CD4-positive, alpha-beta T cell (primary cell): ENCODE results near the gene NAB2. TPM values are rescaled to one million over a fixed set of nuclear protein-coding genes. Genes with fewer than 3 reads are reported as not detected.

Experiments used
- ATAC-seq: fragments of 200-7000 bp; cut with Tn5 transposase; one replicate; pipeline ENCODE4 v1.10.0; 2022; ENCODE audit warnings: mild to moderate bottlenecking; ENCODE audit not compliant: poor library complexity
- CTCF ChIA-PET: fragments of 350-600 bp; sonication (Branson Sonifier 250); formaldehyde crosslinking; loops from one replicate; lab custom pipeline; 2021; ENCODE audit warnings: antibody characterized with exemption, inconsistent platforms; lab: Charles Lee
- POLR2A ChIA-PET: fragments of 350-600 bp; sonication (Branson Sonifier 250); formaldehyde crosslinking; loops from one replicate; lab custom pipeline; 2021; ENCODE audit warnings: antibody characterized with exemption, inconsistent platforms; lab: Charles Lee
- DNase-seq, 14 experiments: peaks; one replicate each; pipeline ENCODE4 v3.0.0-alpha.2; 2013 to 2020; ENCODE audit warnings: mixed read lengths in 2 of 14
- H3K27ac ChIP-seq, 2 donors: one replicate each; pipeline versions ENCODE4 v1.5.1 to v1.7.0; 2013; ENCODE audit warnings: low read length in 2 of 2, low read depth in 1 of 2, mild to moderate bottlenecking in 1 of 2
- H3K27me3 ChIP-seq, 2 experiments: 1 replicate in 1 of 2; 2 replicates in 1 of 2; pipeline versions ENCODE4 v1.6.1 to v1.7.0; 2013; ENCODE audit warnings: low read length in 2 of 2, control low read depth in 1 of 2, mild to moderate bottlenecking in 1 of 2, moderate library complexity in 1 of 2; ENCODE audit not compliant: insufficient read depth in 2 of 2, control insufficient read depth in 1 of 2
- H3K36me3 ChIP-seq: one replicate; pipeline ENCODE4 v1.6.1; 2013; ENCODE audit warnings: low read length, control low read depth; ENCODE audit not compliant: insufficient read depth
- H3K4me1 ChIP-seq: one replicate; pipeline ENCODE4 v1.6.1; 2013; ENCODE audit warnings: low read length, control low read depth; ENCODE audit not compliant: insufficient read depth
- H3K4me3 ChIP-seq: one replicate; pipeline ENCODE4 v1.5.1; 2013; ENCODE audit warnings: mild to moderate bottlenecking, low read length, moderate library complexity
- H3K9me3 ChIP-seq, 2 experiments: 1 replicate in 1 of 2; 2 replicates in 1 of 2; pipeline versions ENCODE4 v1.6.1 to v1.7.0; 2013; ENCODE audit warnings: low read length in 2 of 2, mild to moderate bottlenecking in 2 of 2, control low read depth in 1 of 2, moderate library complexity in 1 of 2; ENCODE audit not compliant: control insufficient read depth in 1 of 2, insufficient read depth in 1 of 2
- H3K27ac Mint-ChIP-seq: one replicate; pipeline ENCODE4 v1.8.0; 2020; ENCODE audit warnings: mixed read lengths
- H3K27me3 Mint-ChIP-seq: one replicate; pipeline ENCODE4 v1.8.0; 2021; ENCODE audit warnings: mixed read lengths
- H3K36me3 Mint-ChIP-seq: one replicate; pipeline ENCODE4 v1.8.0; 2021; ENCODE audit warnings: low read depth, mixed read lengths
- H3K4me1 Mint-ChIP-seq: one replicate; pipeline ENCODE4 v1.8.0; 2021; ENCODE audit warnings: low read depth, mixed read lengths
- H3K4me3 Mint-ChIP-seq: one replicate; pipeline ENCODE4 v1.8.0; 2020; ENCODE audit warnings: mild to moderate bottlenecking, mixed read lengths
- H3K9me3 Mint-ChIP-seq: one replicate; pipeline ENCODE4 v1.8.0; 2020; ENCODE audit warnings: mixed read lengths
- CTCF ChIP-seq: fragments of 200-600 bp; IDR thresholded peaks from one replicate; pipeline ENCODE4 v1.8.0; 2022; ENCODE audit warnings: antibody characterized with exemption, mild to moderate bottlenecking
- intact Hi-C, 2 experiments: fragments of 100-400 bp; cut with DNase I in 1 of 2; cut with micrococcal nuclease in 1 of 2; formaldehyde crosslinking; loops; one replicate each; pipeline versions ENCODE4 v1.15.1 to v1.9.0; 2023 to 2025; cut with DNase I, micrococcal nuclease
- total RNA-seq, 174 experiments: library from RNA in 2 of 174; stranded (reverse) in 2 of 174; gene quantifications; one replicate each; pipeline ENCODE4 v1.2.3 and lab custom pipeline; 2021 to 2026

The NAB2 gene
- total RNA-seq, 2 experiments from 2014 or later, result 4.8 to 6.1 TPM

- Histone ChIP-seq H3K4me3 (no peak overlapping the region), H3K27ac (no peak overlapping the region), H3K36me3 (peaks cover 3% of the 10 kb centered on the region), H3K9me3 (no peaks in the 10 kb centered on the region), H3K27me3 (no peaks in the 10 kb centered on the region), H3K4me1 (peaks cover 31% of the 10 kb centered on the region)
- CTCF ChIA-PET, result interaction anchor here (0.6 to 4.6 kb wide), 3 partner anchors 11 to 324 kb away, joined by 5 to 24 read pairs (median 22); partner anchors contain the start of gene STAT6
- H3K9me3 Mint-ChIP-seq, result no peaks in the 10 kb centered on the region
- no peak overlapping the region for H3K27ac Mint-ChIP-seq
- no peaks in the 10 kb centered on the region for H3K27me3 Mint-ChIP-seq
- TF ChIP-seq CTCF, result no peak
- ATAC-seq (no peak), DNase-seq (no peak)
- H3K36me3 Mint-ChIP-seq, result peaks cover 8% of the 10 kb centered on the region
- H3K4me3 Mint-ChIP-seq, result peak overlapping the region; percentile 38
- H3K4me1 Mint-ChIP-seq, result peaks cover 34% of the 10 kb centered on the region
- intact Hi-C loops, result loop anchor here in 1 of 2 experiments (5.0 to 10.0 kb wide), 2 partner anchors 151 to 446 kb away; partner anchors contain the start of gene BAZ2A
- POLR2A ChIA-PET, result interaction anchor here (5.1 kb wide), 1 partner anchor 30 kb away, joined by 140 read pairs; the partner anchor contains the start of gene STAT6
Observed at GRCh38 chr12:57080855-57081254, 8.1 kb upstream of the NAB2 start.

- CTCF ChIA-PET, result interaction anchor here (1.0 to 2.0 kb wide), 2 partner anchors 17 to 26 kb away, joined by 5 to 12 read pairs; no protein-coding TSS in a partner anchor
- Mint-ChIP-seq H3K4me3 (peak overlapping the region; percentile 98), H3K4me1 (peaks cover 47% of the 10 kb centered on the region), H3K9me3 (no peaks in the 10 kb centered on the region), H3K36me3 (peaks cover 31% of the 10 kb centered on the region), H3K27me3 (no peaks in the 10 kb centered on the region), H3K27ac (peak overlapping the region; percentile 98)
- Histone ChIP-seq H3K27ac (peak overlapping the region; percentile 99), H3K4me3 (peak overlapping the region; percentile 82), H3K4me1 (peaks cover 45% of the 10 kb centered on the region), H3K27me3 (no peaks in the 10 kb centered on the region), H3K36me3 (peaks cover 4% of the 10 kb centered on the region), H3K9me3 (no peaks in the 10 kb centered on the region)
- ATAC-seq (no peak), DNase-seq (peak in 4 of 14 experiments; percentile 37 to 46 (median 43))
- POLR2A ChIA-PET, result interaction anchor here (1.0 to 14.4 kb wide), 3 partner anchors 8 to 22 kb away, joined by 6 to 344 read pairs (median 130); partner anchors contain the start of genes NEMP1 and STAT6
- no peak for TF ChIP-seq CTCF
- intact Hi-C loops, result loop anchor here (2.0 to 10.0 kb wide), 2 partner anchors 17 to 451 kb away; partner anchors contain the start of gene BAZ2A (in 1 of the 2)
Observed at GRCh38 chr12:57085999-57086492, 2.9 kb upstream of the NAB2 start.

- ChIA-PET CTCF (interaction anchor here (1.0 to 2.0 kb wide), 2 partner anchors 17 to 26 kb away, joined by 5 to 12 read pairs; no protein-coding TSS in a partner anchor), POLR2A (interaction anchor here (0.6 to 14.4 kb wide), 7 partner anchors 8 to 458 kb away, joined by 3 to 344 read pairs (median 3); partner anchors contain the start of genes NEMP1 and STAT6)
- Histone ChIP-seq H3K9me3 (no peaks in the 10 kb centered on the region), H3K4me3 (peak overlapping the region; percentile 82), H3K27ac (peak overlapping the region; percentile 99), H3K4me1 (peaks cover 50% of the 10 kb centered on the region), H3K36me3 (peaks cover 9% of the 10 kb centered on the region), H3K27me3 (no peaks in the 10 kb centered on the region)
- peaks cover 36% of the 10 kb centered on the region for H3K36me3 Mint-ChIP-seq
- no peaks in the 10 kb centered on the region for H3K9me3 Mint-ChIP-seq
- no peaks in the 10 kb centered on the region for H3K27me3 Mint-ChIP-seq
- peaks cover 51% of the 10 kb centered on the region for H3K4me1 Mint-ChIP-seq
- peak overlapping the region; percentile 98 for H3K27ac Mint-ChIP-seq
- intact Hi-C loops, result loop anchor here (1.0 to 10.0 kb wide), 3 partner anchors 7 to 452 kb away; partner anchors contain the start of gene BAZ2A (in 1 of the 2)
- peak overlapping the region; percentile 98 for H3K4me3 Mint-ChIP-seq
- TF ChIP-seq CTCF, result peak; percentile 24
- DNase-seq, result peak in 9 of 14 experiments; percentile 32 to 73 (median 55)
- ATAC-seq, result no peak
Observed at GRCh38 chr12:57086493-57087009, 2.4 kb upstream of the NAB2 start.
